Midbrain (tissue), 1 donor: ENCODE measurements around the gene HBG1.
A peak's percentile ranks its signal among the peaks of the same experiment; 100 is the strongest.
"Not testable (repeated sequence)": the region's sequence is repeated elsewhere in the genome, so short reads cannot be mapped to it uniquely, and the experiment has no call there.

Experiments used
- DNase-seq: peaks from one replicate; lab custom pipeline; 2025; lab: John Stamatoyannopoulos, UW

HBG1 gene

DNA sequence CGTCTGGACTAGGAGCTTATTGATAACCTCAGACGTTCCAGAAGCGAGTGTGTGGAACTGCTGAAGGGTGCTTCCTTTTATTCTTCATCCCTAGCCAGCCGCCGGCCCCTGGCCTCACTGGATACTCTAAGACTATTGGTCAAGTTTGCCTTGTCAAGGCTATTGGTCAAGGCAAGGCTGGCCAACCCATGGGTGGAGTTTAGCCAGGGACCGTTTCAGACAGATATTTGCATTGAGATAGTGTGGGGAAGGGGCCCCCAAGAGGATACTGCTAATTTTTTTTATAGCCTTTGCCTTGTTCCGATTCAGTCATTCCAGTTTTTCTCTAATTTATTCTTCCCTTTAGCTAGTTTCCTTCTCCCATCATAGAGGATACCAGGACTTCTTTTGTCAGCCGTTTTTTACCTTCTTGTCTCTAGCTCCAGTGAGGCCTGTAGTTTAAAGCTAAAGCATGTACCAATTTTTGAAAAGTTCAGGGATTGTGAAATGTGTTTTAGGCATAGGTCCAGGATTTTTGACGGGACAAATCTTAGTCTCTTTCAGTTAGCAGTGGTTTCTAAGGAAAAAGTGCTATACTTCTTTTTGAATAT lies at the start of gene HBG1:
TSS of gene HBG1 (minus strand) at position 51 of the 590 bp plus-strand sequence. CDS start 53 bp downstream, outside the sequence.
- DNase-seq, result not testable (repeated sequence)

DNA sequence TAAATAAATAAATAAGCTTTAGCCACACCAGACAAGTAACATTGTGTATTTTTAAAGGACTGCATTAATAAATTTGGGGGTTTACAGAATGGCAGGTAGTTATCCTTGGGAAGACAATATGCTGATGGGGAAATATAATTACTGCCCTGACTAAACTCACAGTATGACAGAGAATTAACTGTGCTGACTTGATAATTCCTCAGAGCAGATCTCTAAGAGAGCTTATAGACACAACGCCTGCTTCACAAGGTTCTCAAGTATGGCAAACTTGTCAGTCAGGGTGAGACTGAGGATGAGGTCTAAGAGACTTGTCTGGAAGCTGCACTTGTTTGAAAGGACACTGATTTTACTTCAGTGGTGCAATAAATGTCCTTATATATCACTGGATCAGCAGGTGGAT lies 48.8 kb upstream of the HBG1 start:
- DNase-seq, result no peak

DNA sequence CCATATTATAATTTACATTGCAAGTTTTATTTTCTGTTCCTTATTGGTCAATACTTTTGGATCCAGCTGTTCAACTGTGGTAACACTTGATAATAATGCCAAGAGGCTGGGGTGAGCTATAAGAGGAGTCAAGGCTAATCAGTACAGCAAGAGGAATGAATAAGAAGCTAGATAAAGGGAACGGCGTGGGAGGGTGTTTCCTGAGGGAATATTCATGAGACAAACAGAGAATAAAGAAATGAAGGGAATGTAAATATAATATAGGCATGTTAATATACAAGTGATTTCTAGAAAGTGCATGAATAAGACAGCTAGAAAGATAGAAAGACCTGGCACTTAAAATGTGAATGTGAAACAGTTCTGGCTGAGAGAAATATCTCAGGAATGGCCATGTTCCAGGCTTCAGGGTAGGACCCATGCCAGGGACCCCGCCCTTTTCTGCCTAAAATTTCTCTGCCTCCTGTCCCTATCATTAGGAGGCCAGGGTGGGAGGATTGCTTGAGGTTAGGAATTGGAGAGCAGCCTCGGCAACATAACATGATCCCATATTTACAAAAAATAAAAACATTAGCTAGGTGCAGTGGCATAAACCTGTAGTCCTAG lies 48.2 kb upstream of the HBG1 start:
- no peak for DNase-seq

DNA sequence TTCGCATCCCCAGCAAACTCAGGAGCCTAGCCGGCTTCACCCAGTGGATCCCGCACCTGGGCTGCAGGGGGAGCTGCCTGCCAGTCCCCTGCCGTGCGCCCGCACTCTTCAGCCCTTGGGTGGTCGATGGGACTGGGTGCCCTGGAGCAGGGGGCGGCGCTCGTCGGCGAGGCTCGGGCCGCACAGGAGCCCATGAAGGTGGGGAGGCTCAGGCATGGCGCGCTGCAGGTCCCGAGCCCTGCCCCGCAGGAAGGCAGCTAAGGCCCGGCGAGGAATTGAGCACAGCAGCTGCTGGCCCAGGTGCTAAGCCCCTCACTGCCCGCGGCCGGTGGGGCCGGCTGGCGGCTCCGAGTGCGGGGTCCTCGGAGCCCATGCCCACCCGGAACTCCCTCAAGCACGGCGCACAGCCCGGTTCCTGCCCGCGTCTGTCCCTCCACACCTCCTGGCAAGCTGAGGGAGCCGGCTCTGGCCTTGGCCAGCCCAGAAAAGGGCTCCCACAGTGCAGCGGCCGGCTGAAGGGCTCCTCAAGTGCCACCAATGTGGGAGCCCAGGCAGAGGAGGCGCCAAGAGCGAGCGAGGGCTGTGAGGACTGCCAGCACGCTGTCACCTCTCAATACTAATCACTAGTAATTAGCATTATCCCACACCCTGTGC lies 44.8 kb upstream of the HBG1 start:
- DNase-seq, result not testable (repeated sequence)

DNA sequence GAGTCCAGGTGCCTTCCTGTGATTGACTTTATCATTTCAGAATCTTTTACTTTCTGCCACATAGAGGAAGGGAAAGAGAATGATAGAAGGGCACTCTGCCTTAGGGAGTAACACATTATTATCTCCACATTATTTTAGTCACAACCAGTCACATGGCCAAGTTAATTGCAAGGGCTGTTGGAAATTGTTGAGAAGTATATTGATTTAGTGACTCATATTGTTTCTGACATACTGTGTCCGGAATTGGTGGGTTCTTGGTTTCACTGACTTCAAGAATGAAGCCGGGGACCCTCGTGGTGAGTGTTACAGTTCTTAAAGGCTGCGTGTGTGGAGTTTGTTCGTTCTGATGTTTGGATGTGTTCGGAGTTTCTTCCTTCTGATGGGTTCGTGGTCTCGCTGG lies 43.4 kb upstream of the HBG1 start:
- no peak for DNase-seq

DNA sequence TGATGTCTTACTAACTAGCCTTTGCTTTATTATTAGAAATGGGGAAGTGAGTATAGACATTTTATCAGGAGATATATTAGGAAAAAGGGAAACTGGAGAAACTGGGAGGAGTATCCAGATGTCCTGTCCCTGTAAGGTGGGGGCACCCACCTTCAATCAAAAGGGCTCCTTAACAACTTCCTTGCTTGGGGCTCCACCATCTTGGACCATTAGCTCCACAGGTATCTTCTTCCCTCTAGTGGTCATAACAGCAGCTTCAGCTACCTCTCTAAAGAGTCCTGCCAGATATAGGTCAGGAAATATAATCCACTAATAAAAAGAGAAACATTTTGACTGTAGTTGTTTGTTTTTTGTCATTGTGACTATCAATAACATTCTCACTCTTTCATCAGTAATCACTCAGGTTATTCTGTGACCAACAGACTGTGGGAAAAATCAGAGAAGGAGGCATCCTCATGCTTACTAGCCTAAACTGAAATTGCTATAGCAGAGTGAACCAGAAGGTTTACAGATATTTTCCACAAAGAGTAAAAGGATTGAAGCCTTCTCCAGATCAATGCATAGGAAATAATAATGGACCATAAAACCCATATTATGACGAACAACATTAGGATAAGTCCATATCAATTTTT lies 41.7 kb upstream of the HBG1 start:
- no peak for DNase-seq

DNA sequence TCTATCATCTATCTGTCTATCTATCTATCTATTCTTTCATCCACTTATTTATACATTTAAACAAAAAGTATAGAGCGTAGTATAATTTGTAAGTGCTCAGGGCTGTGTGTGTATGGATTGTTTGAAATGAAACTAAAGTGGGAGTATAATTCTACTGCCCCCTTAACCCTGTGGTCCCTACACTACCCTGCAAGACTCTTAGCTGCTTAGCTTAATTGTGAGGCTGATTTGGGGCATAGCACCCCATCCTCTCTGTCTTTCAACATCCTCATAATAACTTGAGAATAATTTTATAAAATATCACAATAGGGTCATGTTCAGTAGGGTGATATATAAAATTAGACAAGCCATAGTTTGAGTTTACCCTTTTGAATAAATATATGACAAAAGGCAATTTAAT lies 40.4 kb upstream of the HBG1 start:
- no peak for DNase-seq

DNA sequence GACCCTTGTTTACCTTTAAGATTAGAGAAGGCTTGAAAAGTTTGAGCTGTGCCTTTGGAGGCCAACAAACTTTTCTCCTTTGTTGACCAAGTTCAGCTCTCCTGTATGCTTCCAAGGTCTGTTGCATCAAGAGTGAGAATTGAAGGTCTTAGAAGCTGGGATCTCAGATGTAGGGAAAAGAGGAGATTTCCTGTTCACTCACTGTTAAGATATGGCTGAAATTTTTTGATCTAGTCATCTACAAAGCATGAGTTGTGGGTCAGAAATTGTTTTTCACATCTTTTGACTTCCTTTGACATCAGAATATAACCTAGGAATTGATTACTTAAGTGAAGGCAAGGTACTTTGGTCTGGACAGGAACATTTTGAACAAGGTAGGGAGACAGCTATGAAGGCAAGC lies 40.0 kb upstream of the HBG1 start:
- DNase-seq, result no peak

DNA sequence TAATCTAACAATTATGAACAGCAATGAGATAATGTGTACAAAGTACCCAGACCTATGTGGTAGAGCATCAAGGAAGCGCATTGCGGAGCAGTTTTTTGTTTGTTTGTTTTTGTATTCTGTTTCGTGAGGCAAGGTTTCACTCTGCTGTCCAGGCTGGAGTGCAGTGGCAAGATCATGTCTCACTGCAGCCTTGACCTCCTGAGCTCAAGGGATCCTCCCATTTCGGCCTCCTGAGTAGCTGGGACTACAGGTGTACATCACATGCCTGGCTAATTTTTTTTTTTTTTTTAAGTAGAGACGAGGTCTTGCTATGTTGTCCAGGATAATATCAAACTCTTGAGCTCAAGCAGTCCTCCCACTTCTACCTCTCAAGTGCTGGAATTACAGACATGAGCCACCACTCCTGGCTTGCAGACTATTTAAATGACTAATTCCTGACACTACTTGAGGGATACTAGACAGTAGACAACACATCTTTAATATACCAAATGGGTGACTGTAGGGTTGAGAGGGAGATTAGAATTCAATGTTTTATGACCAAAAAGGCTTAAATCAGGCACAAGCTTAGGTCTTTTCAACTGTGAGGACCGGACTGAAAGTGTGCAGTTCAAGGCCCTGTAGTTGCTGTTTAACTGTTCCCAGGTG lies 39.4 kb upstream of the HBG1 start:
- DNase-seq, result no peak

DNA sequence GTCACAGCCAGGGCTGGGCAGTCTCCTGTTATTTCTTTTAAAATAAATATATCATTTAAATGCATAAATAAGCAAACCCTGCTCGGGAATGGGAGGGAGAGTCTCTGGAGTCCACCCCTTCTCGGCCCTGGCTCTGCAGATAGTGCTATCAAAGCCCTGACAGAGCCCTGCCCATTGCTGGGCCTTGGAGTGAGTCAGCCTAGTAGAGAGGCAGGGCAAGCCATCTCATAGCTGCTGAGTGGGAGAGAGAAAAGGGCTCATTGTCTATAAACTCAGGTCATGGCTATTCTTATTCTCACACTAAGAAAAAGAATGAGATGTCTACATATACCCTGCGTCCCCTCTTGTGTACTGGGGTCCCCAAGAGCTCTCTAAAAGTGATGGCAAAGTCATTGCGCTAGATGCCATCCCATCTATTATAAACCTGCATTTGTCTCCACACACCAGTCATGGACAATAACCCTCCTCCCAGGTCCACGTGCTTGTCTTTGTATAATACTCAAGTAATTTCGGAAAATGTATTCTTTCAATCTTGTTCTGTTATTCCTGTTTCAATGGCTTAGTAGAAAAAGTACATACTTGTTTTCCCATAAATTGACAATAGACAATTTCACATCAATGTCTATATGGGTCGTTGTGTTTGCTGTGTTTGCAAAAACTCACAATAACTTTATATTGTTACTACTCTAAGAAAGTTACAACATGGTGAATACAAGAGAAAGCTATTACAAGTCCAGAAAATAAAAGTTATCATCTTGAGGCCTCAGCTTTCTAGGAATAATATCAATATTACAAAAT lies 38.6 kb upstream of the HBG1 start:
- DNase-seq, result no peak

DNA sequence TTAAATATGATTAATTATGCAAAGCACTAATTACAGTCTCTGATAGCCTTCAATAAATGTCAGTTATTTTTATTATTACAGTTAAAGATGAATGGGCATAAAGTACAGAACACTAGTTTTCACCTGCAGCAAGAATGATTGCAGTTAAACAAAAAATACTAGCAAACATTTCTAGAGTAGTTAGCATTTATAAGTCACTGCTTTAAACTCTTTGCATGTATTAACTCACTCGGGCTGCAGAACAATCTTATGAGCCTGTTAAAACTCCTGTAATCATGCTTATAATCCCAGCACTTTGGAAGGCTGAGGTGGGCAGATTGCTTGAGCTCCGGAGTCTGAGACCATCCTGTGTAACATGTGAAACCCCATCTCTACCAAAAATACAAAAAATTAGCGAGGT lies 37.2 kb upstream of the HBG1 start:
- no peak for DNase-seq

DNA sequence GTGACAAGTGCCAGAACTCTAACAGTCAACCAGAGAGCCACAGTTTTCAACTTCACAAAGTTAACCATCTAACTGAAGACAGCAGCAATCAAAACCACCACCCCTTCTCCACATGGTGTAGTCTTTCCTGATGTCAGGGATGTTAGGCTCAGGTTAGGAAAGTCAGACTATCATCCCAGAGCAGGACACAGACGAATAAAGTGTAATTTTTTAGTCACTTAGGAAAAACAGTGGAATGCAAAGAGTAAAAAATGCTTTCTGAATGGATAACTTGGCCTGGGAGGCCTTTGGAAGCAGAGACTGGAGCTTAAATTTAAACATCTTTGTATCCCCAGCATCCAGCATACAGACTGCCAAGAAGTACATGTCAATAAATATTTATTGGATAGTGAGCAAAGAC lies 36.7 kb upstream of the HBG1 start:
- DNase-seq, result no peak

DNA sequence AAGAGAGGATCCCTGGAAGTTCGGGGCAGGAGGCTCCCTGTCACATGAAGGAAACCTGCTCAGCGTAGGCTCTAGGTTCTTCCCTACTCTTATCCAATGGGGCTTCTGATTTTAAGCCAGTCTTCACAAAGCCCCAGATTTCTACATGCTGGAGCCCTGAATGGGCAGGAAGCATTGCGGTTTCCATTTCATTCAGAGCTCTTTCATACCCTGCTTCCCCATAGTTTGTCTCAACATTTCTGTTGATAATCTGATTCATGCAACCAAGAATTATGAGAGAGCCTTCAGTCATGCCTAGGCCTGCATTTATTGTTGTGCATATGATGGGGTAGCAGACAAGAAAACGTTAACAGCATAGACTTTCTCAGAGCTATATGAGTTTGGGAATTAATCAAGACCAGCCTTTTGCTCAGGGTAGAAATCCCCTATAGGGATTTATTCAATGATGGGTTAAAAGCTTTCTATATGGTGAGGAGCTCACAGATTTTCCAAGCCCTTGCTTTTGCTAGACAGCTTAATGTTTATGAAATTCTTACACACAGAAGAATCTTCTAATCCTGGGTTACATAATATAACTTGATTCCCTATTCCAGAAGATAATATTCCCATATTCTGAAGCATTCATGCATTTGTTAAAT lies 36.2 kb upstream of the HBG1 start:
- no peak for DNase-seq

DNA sequence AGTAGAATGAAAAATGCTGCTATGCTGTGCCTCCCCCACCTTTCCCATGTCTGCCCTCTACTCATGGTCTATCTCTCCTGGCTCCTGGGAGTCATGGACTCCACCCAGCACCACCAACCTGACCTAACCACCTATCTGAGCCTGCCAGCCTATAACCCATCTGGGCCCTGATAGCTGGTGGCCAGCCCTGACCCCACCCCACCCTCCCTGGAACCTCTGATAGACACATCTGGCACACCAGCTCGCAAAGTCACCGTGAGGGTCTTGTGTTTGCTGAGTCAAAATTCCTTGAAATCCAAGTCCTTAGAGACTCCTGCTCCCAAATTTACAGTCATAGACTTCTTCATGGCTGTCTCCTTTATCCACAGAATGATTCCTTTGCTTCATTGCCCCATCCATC lies 35.0 kb upstream of the HBG1 start:
- no peak for DNase-seq

DNA sequence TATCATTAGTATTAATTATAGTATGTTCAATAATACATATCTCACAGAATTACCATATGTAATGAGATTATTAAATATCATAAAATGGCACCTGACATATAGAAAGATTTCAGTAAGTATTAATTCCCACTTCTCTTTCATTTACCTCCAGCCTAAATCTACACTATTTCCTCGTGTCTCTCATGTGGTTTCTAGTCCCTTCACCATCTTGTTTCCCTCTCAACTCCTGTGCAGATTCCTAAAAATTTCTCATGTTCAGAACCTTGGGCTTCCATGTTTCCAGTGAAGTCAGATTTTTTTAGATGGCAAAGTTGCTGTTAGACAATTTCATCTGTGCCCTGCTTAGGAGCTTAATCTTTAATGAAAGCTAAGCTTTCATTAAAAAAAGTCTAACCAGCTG lies 34.2 kb upstream of the HBG1 start:
- DNase-seq, result no peak

DNA sequence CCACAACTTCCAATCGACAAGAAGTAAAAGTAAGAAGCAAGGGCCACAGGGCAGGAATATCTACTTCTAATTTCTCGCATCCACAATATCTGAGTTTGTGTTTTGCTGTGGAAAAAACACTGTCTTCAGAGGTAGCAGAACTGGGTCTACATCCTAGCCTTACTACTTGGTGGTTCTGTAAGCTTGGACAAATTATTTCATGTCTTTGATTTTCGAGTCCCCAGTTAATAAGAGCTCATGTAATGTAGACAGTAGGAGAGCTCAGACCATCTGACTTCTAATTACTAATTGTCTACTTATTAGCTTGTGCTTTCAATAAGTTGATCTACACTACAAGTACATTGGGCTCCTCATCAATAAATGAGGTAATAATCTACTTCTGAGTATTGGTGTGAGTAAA lies 33.4 kb upstream of the HBG1 start:
- no peak for DNase-seq

DNA sequence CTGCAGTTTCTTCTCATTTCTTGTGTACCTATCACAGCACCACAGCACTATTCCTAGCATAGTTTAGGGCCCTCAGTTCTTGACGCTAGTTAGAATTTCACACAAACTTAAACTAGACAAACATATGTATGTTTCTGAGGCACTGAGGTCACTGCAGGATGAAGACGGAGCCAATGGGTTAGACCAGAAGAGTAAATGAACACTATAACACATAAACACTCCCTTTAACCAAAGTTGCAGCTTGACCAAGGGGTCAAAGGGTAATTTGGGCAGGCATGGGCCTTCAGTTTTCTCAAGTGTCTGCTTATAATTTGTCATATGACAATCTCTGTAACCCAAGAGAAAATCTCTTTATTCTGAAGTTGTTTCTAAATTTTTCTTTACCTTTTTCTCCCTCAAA lies 33.0 kb upstream of the HBG1 start:
- DNase-seq, result no peak

DNA sequence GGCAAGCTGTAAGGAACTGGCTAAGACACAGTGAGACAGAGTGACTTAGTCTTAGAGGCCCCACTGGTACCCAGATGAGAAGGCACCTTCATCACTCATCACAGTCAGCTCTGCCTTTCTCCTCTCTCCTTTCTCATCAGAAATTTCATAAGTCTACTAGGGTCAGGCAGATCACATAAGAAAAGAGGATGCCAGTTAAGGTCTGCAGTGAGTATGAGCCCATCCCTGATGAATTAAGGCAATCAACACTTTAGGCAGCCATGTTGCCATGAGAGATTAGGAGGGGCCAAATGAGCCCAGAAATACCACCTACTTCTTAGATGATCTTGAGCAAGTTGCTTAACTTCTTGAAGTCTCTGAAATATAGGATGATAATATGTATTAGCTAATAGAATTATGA lies 31.9 kb upstream of the HBG1 start:
- no peak for DNase-seq

DNA sequence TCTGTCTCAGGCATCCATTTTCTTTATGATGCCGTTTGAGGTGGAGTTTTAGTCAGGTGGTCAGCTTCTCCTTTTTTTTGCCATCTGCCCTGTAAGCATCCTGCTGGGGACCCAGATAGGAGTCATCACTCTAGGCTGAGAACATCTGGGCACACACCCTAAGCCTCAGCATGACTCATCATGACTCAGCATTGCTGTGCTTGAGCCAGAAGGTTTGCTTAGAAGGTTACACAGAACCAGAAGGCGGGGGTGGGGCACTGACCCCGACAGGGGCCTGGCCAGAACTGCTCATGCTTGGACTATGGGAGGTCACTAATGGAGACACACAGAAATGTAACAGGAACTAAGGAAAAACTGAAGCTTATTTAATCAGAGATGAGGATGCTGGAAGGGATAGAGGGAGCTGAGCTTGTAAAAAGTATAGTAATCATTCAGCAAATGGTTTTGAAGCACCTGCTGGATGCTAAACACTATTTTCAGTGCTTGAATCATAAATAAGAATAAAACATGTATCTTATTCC lies 31.0 kb upstream of the HBG1 start:
- DNase-seq, result peak; percentile 16

DNA sequence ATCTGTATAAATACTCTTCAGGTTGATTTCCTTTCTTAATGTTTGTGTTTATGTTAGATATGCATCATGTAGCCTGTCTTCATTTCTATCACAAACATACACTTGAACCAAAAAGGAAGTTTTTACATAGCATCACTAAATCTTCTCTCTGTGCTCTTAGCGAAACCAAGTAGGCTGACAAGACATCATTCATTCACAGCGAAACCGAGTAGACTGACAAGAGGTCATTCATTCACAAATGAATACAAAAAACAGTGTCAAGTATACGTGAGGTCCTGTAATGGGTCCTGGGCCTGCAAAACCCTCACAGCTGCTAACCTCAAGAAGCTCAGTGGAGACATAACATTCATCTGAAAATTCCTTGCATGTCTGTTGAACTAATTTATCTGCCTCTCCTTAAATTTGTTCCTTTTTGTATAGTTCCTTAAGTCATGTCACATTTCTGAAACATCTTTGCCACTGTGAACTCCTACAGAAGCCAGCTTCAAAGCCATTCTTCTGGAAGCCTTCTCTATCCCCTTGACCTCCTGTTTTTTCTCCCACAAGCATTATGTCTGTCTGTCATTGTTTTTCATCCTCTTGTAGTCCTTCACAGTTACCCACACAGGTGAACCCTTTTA lies 29.9 kb upstream of the HBG1 start:
- no peak for DNase-seq
